ENCODE measurements around the gene FOXR1.
A peak's percentile ranks its signal among the peaks of the same experiment; 100 is the strongest.
"Not testable (repeated sequence)": the region's sequence is repeated elsewhere in the genome, so short reads cannot be mapped to it uniquely, and the experiment has no call there.

FOXR1 gene

GRCh38 chr11:118948000-118948399 is 23.6 kb upstream of the FOXR1 start:
- DNase-seq (ENCODE audit: low read depth) = no peak

DNA sequence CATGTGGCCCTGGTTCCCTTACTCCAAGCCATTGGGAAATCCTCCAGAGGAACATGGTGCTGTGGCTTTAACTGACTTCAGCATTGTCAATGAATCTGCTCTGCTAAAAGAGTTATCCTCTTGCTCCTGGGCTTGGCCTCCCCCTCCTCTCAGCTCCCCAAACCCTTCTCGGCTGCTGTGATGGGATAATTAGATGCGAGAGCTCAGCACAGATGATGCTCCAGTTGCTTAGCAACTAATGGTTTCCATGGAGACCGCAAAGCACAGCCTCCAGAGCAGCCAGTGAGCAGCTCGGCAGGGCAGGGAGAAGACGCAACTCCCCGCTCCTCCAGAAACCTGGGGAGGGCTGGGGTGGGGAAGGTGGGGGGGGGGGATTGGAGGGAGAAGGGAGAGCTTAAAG is 18.3 kb upstream of the FOXR1 start:
- DNase-seq (ENCODE audit: low read depth) = no peak

GRCh38 chr11:118953976-118954375 is 17.6 kb upstream of the FOXR1 start:
- DNase-seq (ENCODE audit: low read depth) = not testable (repeated sequence)

DNA sequence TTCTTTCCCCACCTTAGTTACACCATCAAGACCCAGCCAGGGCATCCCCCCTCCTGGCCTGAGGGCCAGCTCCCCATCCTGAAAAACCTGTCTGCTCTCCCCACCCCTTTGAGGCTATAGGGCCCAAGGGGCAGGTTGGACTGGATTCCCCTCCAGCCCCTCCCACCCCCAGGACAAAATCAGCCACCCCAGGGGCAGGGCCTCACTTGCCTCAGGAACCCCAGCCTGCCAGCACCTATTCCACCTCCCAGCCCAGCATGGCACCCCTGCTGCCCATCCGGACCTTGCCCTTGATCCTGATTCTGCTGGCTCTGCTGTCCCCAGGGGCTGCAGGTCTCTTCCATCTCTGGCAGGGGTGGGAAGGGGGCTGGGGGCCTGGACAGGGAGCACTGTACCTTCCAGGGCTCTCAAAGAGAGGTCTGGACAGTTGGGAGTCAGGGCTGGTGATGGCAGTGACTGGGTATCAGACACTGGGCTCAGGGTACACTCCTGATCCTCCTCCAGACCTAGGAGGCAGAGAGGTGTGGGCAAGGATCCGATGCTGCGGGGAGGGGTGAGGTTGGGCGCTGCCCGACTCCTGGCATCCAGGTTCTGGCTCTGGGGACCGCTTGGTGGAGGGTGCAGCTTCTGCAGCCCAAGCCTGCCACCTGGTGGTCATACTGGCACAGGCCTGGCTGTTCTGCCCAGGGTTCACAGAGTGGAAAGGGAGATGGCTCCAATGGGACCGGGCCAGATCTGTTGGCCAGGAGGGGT is 15.3 kb upstream of the FOXR1 start, which contains the start of gene UPK2:
UPK2 (plus strand) TSS at position 205 of the 753 bp plus-strand sequence; CDS start at position 258, 53 bp downstream.
- DNase-seq (ENCODE audit: low read depth) = peak; percentile 71

DNA sequence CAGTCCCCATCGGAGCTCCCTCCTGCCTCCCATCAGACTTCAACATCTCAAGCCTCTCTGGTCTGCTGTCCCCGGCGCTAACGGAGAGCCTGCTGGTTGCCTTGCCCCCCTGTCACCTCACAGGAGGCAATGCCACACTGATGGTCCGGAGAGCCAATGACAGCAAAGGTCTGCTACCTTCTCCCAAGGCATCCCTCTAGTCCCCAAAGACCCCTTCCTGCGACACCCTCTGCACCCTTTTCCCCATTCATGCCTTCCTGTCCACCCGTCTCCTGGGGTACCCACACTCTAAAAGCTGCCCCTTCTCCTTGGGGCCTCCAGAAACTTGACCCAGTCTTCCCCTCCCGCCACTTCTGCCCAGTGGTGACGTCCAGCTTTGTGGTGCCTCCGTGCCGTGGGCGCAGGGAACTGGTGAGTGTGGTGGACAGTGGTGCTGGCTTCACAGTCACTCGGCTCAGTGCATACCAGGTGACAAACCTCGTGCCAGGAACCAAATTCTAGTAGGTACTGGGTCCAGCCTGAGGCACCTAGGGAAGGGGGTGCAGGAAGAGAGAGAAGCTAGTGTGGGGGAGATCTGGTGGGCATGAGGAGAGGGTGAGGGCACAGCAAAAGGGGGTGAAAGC is 14.6 kb upstream of the FOXR1 start:
- DNase-seq (ENCODE audit: low read depth) = no peak

GRCh38 chr11:118957549-118957948 is 14.0 kb upstream of the FOXR1 start:
- no peak for DNase-seq (ENCODE audit: low read depth)

GRCh38 chr11:118957968-118958367 is 13.6 kb upstream of the FOXR1 start:
- no peak for DNase-seq (ENCODE audit: low read depth)

- DNase-seq (ENCODE audit: low read depth) = no peak
Observed at GRCh38 chr11:118958577-118958976, 13.0 kb upstream of the FOXR1 start.

DNA sequence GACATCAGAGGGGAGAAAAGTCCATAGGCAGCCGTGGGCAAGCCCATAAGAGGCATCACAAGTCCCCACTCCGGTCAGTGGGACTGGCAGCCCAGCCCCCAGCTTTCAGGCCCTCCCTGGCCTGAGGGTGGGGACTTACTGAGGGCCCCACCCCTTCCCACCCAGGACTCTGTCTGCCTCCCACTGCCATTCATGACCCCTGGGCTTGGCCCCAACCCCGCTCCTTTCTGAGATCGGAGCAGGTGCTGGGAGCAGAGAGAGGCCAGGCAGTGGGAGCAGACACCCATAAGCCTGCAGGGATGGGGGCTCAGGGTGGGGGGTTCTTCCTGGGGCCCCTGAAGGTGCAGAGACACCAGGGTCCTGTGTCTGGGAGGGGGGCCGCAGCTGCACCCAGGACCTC is 10.4 kb upstream of the FOXR1 start:
- no peak for DNase-seq (ENCODE audit: low read depth)

DNA sequence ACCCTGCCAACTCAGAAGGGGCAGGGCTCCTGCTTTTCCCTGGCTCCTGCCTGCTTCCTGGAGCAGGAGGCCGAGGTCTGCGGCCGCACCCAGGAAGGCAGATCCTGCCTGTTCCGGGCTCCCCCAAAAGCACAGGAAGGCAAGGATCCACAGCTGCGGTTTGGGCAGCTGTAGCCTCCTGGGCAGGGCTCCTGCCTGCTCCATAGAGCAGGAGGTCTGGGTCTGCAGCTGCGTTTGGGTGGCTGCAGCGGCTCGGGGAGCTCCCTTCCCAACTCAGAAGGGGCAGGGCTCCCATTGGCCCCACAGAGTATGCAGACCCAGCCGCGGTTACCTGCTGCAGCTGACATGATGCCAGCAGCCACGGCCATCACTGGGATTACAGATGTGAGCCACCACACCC is 10.0 kb upstream of the FOXR1 start:
- DNase-seq (ENCODE audit: low read depth) = no peak

GRCh38 chr11:118969508-118969907 is 2.1 kb upstream of the FOXR1 start:
- not testable (repeated sequence) for DNase-seq (ENCODE audit: low read depth)

- DNase-seq (ENCODE audit: low read depth) = no peak
Observed at GRCh38 chr11:118973985-118974384, 2.4 kb downstream of the FOXR1 start.

DNA sequence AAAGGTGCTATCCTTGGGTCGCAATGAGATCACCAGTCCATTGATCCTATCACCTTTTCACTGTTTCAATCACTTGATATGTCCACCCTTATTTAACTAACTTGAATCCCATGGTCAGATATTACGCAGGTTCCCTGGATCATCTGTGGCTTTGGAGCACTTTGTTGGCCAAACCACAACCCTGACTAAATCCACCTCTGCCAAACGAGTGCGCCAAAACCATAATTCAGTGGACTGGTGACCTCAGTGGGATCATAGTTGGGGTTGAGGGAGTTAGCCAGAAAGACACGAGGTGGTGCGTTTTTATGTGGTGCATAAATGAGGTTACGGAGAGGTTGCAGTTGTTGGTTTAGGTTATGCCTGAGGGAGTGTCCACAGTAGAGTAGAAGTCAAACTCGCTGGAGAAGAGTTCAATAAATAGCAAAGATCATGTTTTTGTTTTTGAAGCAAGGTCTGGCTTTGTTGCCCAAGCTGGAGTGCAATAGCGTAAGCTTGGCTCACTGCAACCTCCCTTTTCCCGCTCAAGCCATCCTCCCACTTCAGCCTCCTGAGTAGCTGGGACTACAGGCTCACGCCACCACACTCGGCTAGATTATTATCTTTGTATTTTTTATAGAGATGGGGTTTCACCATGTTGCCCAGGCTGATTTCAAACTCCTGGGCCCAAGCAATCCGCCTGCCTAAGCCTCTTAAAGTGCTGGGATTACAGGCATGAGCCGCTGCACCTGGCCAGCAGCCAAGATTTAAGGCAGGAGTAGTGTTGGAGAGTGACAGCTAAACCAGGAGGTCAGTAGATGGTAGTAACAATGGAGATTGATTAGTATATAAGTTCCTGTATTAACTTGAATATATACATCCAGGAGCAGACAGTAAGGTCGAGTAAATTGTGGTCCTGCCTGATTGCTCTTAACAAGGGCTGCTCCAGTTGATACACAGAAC is 4.5 kb downstream of the FOXR1 start:
- no peak for DNase-seq (ENCODE audit: low read depth)

GRCh38 chr11:118979434-118979833 is 7.9 kb downstream of the FOXR1 start:
- no peak for DNase-seq (ENCODE audit: low read depth)

DNA sequence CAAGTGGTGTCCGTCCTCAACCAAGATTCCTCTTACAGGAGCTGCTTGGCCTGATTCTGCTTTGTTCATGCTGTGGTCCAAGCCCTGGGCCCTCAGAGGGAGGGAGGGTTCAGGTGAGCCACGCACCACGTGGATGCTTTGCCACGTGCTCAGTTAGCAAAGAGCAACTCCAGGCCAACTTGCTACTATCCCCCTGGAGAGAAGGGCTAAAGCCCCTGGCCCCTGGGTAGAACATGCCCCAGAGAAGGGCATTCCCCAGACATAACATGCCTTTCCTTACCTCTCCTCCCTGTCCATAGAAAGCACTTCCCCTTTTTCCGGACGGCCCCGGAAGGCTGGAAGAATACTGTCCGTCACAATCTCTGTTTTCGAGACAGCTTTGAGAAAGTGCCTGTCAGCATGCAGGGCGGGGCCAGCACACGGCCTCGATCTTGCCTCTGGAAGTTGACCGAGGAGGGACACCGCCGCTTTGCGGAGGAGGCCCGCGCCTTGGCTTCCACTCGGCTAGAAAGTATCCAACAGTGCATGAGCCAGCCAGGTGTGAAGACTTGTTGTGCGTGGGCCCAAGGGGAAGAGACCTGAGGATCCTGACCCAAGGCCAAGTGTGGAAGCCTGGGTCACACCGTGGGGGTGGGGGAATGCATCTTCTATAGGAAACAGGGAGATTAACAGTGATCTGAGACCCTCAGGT is 8.8 kb downstream of the FOXR1 start:
- DNase-seq (ENCODE audit: low read depth) = no peak

DNA sequence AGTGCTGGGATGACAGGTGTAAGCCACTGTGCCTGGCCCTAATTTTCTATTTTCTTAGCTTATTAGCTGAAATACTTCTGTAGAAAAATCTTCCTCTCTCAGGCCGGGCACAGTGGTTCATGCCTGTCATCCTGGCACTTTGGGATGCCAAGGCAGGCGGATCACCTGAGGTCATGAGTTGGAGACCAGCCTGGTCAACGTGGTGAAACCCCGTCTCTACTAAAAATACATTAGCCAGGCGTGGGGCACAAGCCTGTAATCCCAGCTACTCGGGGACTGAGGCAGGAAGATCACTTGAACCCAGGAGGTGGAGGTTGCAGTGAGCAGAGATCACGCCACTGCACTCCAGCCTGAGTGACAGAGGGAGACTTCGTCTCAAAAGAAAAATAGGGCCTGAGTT is 12.8 kb downstream of the FOXR1 start:
- not testable (repeated sequence) for DNase-seq (ENCODE audit: low read depth)

- no peak for DNase-seq (ENCODE audit: low read depth)
Observed at GRCh38 chr11:118984825-118985224, 13.3 kb downstream of the FOXR1 start.

DNA sequence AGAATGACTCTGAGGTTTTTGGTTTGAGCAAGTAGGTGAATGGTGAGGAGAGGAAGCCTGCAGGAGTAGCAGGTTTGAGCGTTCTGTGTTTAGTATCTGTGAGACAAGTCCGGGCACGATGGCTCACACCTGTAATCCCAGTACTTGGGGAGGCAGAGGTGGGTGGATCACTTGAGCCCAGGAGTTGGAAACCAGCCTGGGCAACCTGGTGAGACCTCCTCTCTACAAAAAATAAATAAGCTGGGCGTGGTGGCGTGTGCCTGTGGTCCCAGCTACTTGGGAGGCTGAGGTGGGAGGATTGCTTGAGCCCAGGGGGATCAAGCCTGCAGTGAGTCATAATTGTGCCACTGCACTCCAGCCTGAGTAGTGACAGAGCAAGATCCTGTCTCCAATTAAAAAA is 16.7 kb downstream of the FOXR1 start:
- no peak for DNase-seq (ENCODE audit: low read depth)

DNA sequence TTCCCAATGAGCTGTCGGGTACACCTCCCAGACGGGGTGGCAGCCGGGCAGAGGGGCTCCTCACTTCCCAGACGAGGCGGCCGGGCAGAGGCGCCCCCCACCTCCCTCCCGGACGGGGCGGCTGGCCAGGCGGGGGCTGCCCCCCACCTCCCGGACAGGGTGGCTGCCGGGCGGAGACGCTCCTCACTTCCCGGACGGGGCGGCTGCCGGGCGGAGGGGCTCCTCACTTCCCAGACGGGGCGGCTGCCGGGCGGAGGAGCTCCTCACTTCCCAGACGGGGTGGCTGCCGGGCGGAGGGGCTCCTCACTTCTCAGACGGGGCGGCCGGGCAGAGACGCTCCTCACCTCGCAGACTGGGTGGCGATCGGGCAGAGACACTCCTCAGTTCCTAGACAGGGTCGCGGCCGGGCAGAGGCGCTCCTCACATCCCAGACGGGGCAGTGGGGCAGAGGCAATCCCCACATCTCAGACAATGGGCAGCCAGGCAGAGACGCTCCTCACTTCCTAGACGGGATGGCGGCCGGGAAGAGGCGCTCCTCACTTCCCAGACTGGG is 20.0 kb downstream of the FOXR1 start:
- DNase-seq (ENCODE audit: low read depth) = not testable (repeated sequence)

DNA sequence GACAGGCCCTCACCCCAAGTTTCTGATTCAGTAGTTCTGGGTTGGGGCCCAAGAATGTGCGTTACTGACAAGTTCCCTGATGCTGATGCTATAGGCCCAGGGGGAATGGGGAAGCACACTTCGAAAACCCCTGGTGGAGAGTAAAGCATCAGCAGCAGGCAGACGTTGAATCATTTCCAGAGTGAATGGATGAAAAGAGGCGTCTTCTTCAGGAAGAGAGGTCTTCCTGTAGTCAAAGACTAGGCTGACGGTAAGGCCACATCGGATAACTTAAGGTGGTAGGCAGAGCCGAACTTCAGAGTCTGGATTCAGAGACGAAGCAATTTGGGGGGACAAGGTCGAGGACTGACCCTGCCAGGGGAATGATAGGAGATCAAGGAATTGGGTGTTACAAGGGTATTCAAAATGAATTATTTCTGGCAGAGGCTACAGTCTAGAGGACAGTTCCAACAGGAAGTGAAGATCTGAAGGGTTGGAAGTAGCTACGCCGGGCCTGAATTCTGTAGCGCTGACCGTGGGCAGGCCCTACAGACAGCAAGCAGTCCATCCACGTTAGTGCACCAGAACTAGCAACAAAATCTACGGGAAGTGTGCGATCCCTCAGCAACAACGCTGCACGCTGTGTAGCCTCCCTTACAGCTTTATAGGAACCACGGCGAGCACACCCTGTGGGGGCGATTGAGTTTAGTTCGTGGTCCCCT is 25.5 kb downstream of the FOXR1 start:
- no peak for DNase-seq (ENCODE audit: low read depth)
